Mammary epithelial cell (primary cell): ENCODE measurements around the gene SSX4B.
"Not testable (repeated sequence)": the region's sequence is repeated elsewhere in the genome, so short reads cannot be mapped to it uniquely, and the experiment has no call there.

Experiments used
- EZH2 ChIP-seq: IDR thresholded peaks from 2 replicates; pipeline ENCODE4 v1.6.1; 2012; ENCODE audit warnings: low read length, inconsistent platforms, borderline replicate concordance
- TF ChIP-seq, protein P1 (sequence below), 2 donors: IDR thresholded peaks in 1 of 2; conservative IDR thresholded peaks in 1 of 2; 2 replicates each; pipeline ENCODE4 v1.5.1; 2011 to 2012; ENCODE audit warnings: inconsistent platforms in 2 of 2, low read length in 2 of 2, mild to moderate bottlenecking in 2 of 2, control low read depth in 1 of 2, low read depth in 1 of 2; ENCODE audit not compliant: insufficient read depth in 1 of 2; ENCODE audit errors: extremely low read depth in 1 of 2

DNA sequence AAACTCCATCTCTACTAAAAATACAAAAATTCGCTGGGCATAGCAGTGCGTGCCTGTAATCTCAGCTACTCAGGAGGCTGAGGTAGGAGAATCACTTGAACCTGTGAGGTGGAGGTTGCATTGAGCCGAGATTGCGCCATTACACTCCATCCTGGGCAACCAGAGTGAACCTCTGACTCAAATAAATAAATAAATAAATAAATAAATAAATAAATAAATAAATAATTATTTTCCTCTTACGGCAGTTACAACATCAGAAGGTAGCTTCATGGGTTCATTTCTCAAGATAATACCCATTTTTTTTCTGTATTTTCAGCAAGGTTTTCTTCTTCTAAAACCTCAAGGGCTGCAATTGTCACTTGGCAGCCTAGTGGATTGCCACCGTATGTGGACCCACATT lies 35.4 kb upstream of the SSX4B start:
- TF ChIP-seq, protein P1, sequence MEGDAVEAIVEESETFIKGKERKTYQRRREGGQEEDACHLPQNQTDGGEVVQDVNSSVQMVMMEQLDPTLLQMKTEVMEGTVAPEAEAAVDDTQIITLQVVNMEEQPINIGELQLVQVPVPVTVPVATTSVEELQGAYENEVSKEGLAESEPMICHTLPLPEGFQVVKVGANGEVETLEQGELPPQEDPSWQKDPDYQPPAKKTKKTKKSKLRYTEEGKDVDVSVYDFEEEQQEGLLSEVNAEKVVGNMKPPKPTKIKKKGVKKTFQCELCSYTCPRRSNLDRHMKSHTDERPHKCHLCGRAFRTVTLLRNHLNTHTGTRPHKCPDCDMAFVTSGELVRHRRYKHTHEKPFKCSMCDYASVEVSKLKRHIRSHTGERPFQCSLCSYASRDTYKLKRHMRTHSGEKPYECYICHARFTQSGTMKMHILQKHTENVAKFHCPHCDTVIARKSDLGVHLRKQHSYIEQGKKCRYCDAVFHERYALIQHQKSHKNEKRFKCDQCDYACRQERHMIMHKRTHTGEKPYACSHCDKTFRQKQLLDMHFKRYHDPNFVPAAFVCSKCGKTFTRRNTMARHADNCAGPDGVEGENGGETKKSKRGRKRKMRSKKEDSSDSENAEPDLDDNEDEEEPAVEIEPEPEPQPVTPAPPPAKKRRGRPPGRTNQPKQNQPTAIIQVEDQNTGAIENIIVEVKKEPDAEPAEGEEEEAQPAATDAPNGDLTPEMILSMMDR (conservative IDR thresholded peaks at IDR 0.05 in 1 of 2, IDR thresholded peaks at IDR 0.05 in 1 of 2; ENCODE audit: extremely low read depth in 1 of 2, insufficient read depth in 1 of 2, low read depth in 1 of 2, low read length in 2 of 2): not testable (repeated sequence)
- not testable (repeated sequence) for TF ChIP-seq EZH2
